Spleen (tissue), 11 donors: ENCODE results near the gene KCNQ1. TPM values are rescaled to one million over a fixed set of nuclear protein-coding genes. Genes with fewer than 3 reads are reported as not detected.

Source experiments
- DNase-seq: peaks from one replicate; pipeline ENCODE4 v3.0.0-alpha.2; 2020
- H3K27ac ChIP-seq, 8 donors: fragments of 200-600 bp; sonication (generic) in 7 of 8; 1 replicate in 4 of 8; 2 replicates in 4 of 8; pipeline versions ENCODE4 v1.5.0 to v1.8.0; 2016 to 2021; ENCODE audit warnings: inconsistent platforms in 4 of 8, mild to moderate bottlenecking in 4 of 8, moderate library complexity in 1 of 8
- H3K27me3 ChIP-seq, 7 donors: fragments of 200-600 bp; sonication (generic) in 6 of 7; replicated peaks in 1 of 7; 1 replicate in 4 of 7; 2 replicates in 3 of 7; pipeline versions ENCODE4 v1.5.0 to v1.8.0; 2016 to 2021; ENCODE audit warnings: inconsistent platforms in 3 of 7, mild to moderate bottlenecking in 1 of 7
- H3K36me3 ChIP-seq, 6 donors: fragments of 200-600 bp; sonication (generic) in 5 of 6; 1 replicate in 4 of 6; 2 replicates in 2 of 6; pipeline versions ENCODE4 v1.5.0 to v1.8.0; 2016 to 2021; ENCODE audit warnings: inconsistent platforms in 2 of 6
- H3K4me1 ChIP-seq, 6 donors: fragments of 200-600 bp; sonication (generic) in 5 of 6; 1 replicate in 3 of 6; 2 replicates in 3 of 6; pipeline versions ENCODE4 v1.5.0 to v1.8.0; 2016 to 2021; ENCODE audit warnings: inconsistent platforms in 3 of 6
- H3K4me3 ChIP-seq, 8 donors: fragments of 200-600 bp; sonication (generic) in 7 of 8; 1 replicate in 4 of 8; 2 replicates in 4 of 8; pipeline versions ENCODE4 v1.5.0 to v1.8.0; 2016 to 2021; ENCODE audit warnings: inconsistent platforms in 4 of 8, mild to moderate bottlenecking in 4 of 8, moderate library complexity in 2 of 8
- H3K9me3 ChIP-seq, 8 donors: fragments of 200-600 bp; sonication (generic) in 7 of 8; 1 replicate in 4 of 8; 2 replicates in 4 of 8; pipeline versions ENCODE4 v1.5.0 to v1.8.0; 2016 to 2021; ENCODE audit warnings: inconsistent platforms in 4 of 8
- CTCF ChIP-seq, 11 experiments: fragments of 200-600 bp in 7 of 11; fragments of 450-650 bp in 4 of 11; sonication (generic) in 4 of 11; IDR thresholded peaks in 8 of 11; conservative IDR thresholded peaks in 3 of 11; 1 replicate in 7 of 11; 2 replicates in 4 of 11; pipeline versions ENCODE4 v1.4.0 to v1.8.0; 2016 to 2021; ENCODE audit warnings: antibody characterized with exemption in 11 of 11, inconsistent platforms in 4 of 11, mild to moderate bottlenecking in 1 of 11
- POLR2A ChIP-seq, 3 donors: fragments of 450-650 bp; IDR thresholded peaks; one replicate each; pipeline ENCODE4 v1.5.1; 2017; ENCODE audit warnings: antibody characterized with exemption in 3 of 3, mild to moderate bottlenecking in 1 of 3
- POLR2AphosphoS5 ChIP-seq, 3 donors: sonication (generic); formaldehyde crosslinking; IDR thresholded peaks; one replicate each; pipeline ENCODE4 v1.5.1; 2017; ENCODE audit warnings: antibody characterized with exemption in 3 of 3
- WGBS, 5 donors: extraction: QIAGEN DNeasy Blood & Tissue Kit in 3 of 5; methylation state at CpG; one replicate each; pipeline versions ENCODE4 v1.1.5 to v1.1.7; 2013 to 2018; 5-methylcytosine and 5-hydroxymethylcytosine counted together
- intact Hi-C: fragments of 100-400 bp; cut with DNase I; formaldehyde crosslinking; loops from one replicate; pipeline ENCODE4 v1.15.0; 2023; ENCODE audit warnings: low total_unique reads
- polyA plus RNA-seq, 3 donors: library from polyadenylated mRNA; stranded (reverse); fragments of 200-250 nt; gene quantifications; one replicate each; pipeline ENCODE4 v1.2.1, GENCODE V29; 2013
- total RNA-seq, 7 donors: library from RNA; depleted of rRNA in 3 of 7; stranded (reverse); fragments of >200 nt in 3 of 7; fragmentation: NEBNext Ultra II Directional in 4 of 7; extraction: Animal tissue kit (Norgen Biotek cat#: 25700) in 4 of 7; gene quantifications; one replicate each; pipeline versions ENCODE4 v1.1.0 to v1.2.1, GENCODE V29; 2016 to 2021
- donor health status: healthy with polysubstance abuse.
- donor health status: DM: no; HTN: no; CAD: no; lungs with moderate emphysema.
- donor health status: DM: no; HTN: no; CAD: no.
- donor health status: Bipolar disorder and iron deficiency.
- donor health status: healthy.
- donor health status: DM: no; HTN: no; CAD: no.
- donor health status: DM: yes; HTN: yes; CAD: no.

Gene KCNQ1
- total and polyA plus RNA-seq, 10 donors: 3.3 to 21.6 (median 13.5) TPM

GRCh38 chr11:2791521-2792380, 346.9 kb downstream of the KCNQ1 start:
- WGBS, 5 donors: 16 to 26% (median 25%) methylated on average over 52 to 71 of the region's 71 CpGs
- H3K27ac ChIP-seq: peak overlapping the region in 3 of 8 donors; percentile 4 to 41 (median 15)
- peak overlapping the region; percentile 31 to 68 (median 40) for H3K4me3 ChIP-seq
- H3K4me1 ChIP-seq: peaks cover 0 to 18% (median 13%) of the 10 kb centered on the region in 6 donors
- DNase-seq: peak; percentile 81
- intact Hi-C loops: no loop called here
- peaks cover 0 to 36% (median 0%) of the 10 kb centered on the region in 7 donors for H3K27me3 ChIP-seq
- peak; percentile 30 to 69 (median 37) for TF ChIP-seq POLR2AphosphoS5 (IDR thresholded peaks at IDR 0.05)
- no peak for TF ChIP-seq POLR2A (IDR thresholded peaks at IDR 0.05)
- no peak for TF ChIP-seq CTCF (IDR thresholded peaks at IDR 0.05 in 8 of 11, conservative IDR thresholded peaks at IDR 0.05 in 3 of 11)
- H3K36me3 ChIP-seq: peaks cover 0 to 4% (median 0%) of the 10 kb centered on the region in 6 donors
- H3K9me3 ChIP-seq: no peaks in the 10 kb centered on the region

- no peak overlapping the region for H3K27ac ChIP-seq
- peaks cover 0 to 4% (median 0%) of the 10 kb centered on the region in 6 donors for H3K36me3 ChIP-seq
- H3K27me3 ChIP-seq: peaks cover 0 to 36% (median 0%) of the 10 kb centered on the region in 7 donors
- TF ChIP-seq POLR2AphosphoS5 (IDR thresholded peaks at IDR 0.05): no peak
- no peak for TF ChIP-seq CTCF (IDR thresholded peaks at IDR 0.05 in 8 of 11, conservative IDR thresholded peaks at IDR 0.05 in 3 of 11)
- TF ChIP-seq POLR2A (IDR thresholded peaks at IDR 0.05): no peak
- intact Hi-C loops: no loop called here
- peak; percentile 64 for DNase-seq
- H3K4me1 ChIP-seq: peaks cover 0 to 18% (median 13%) of the 10 kb centered on the region in 6 donors
- 89 to 97% (median 94%) methylated on average over 19 to 28 of the region's 28 CpGs for WGBS, 5 donors
- H3K4me3 ChIP-seq: peak overlapping the region in 1 of 8 donors; percentile 68
- no peaks in the 10 kb centered on the region for H3K9me3 ChIP-seq
Measured at GRCh38 chr11:2792381-2793250, 347.8 kb downstream of the KCNQ1 start.

- no peaks in the 10 kb centered on the region for H3K9me3 ChIP-seq
Measured at GRCh38 chr11:2793701-2794045, 348.9 kb downstream of the KCNQ1 start.

More at GRCh38 chr11:2793701-2794045, 348.9 kb downstream of the KCNQ1 start:
- intact Hi-C loops: no loop called here
- DNase-seq: no peak
- TF ChIP-seq POLR2A (IDR thresholded peaks at IDR 0.05) (no peak), POLR2AphosphoS5 (IDR thresholded peaks at IDR 0.05) (no peak), CTCF (IDR thresholded peaks at IDR 0.05 in 8 of 11, conservative IDR thresholded peaks at IDR 0.05 in 3 of 11) (no peak)
- H3K27me3 ChIP-seq: peaks cover 0 to 33% (median 0%) of the 10 kb centered on the region in 7 donors
- H3K4me1 ChIP-seq: peaks cover 0 to 18% (median 13%) of the 10 kb centered on the region in 6 donors
- H3K36me3 ChIP-seq: peaks cover 0 to 4% (median 0%) of the 10 kb centered on the region in 6 donors
- H3K27ac ChIP-seq: no peak overlapping the region
- 71 to 93% (median 89%) methylated on average over 4 of the region's 4 CpGs for WGBS, 5 donors
- no peak overlapping the region for H3K4me3 ChIP-seq
